Suppressor macrophage (primary cell): ENCODE results near the gene FBXO9.

Source experiments
- DNase-seq, 4 experiments: peaks; one replicate each; pipeline ENCODE4 v3.0.0-alpha.2; 2020 to 2022

FBXO9 gene

GRCh38 chr6:53095716-53096115 lies 30.5 kb downstream of the FBXO9 start:
- no peak for DNase-seq

GRCh38 chr6:53100561-53100960 lies 35.4 kb downstream of the FBXO9 start:
- no peak for DNase-seq

GRCh38 chr6:53101006-53101405 lies 35.8 kb downstream of the FBXO9 start:
- DNase-seq: no peak

- peak in 1 of 4 experiments; percentile 16 for DNase-seq
Observed at GRCh38 chr6:53103993-53104675, 38.9 kb downstream of the FBXO9 start.

GRCh38 chr6:53104916-53105315 lies 39.7 kb downstream of the FBXO9 start:
- no peak for DNase-seq

GRCh38 chr6:53107091-53107490 lies 41.9 kb downstream of the FBXO9 start:
- DNase-seq: no peak

GRCh38 chr6:53109612-53110011 lies 44.4 kb downstream of the FBXO9 start:
- DNase-seq: no peak

GRCh38 chr6:53111865-53112264 lies 46.7 kb downstream of the FBXO9 start:
- DNase-seq: no peak

- no peak for DNase-seq
Observed at GRCh38 chr6:53112404-53112803, 47.2 kb downstream of the FBXO9 start.

GRCh38 chr6:53112871-53113270 lies 47.7 kb downstream of the FBXO9 start:
- DNase-seq: no peak

- DNase-seq: no peak
Observed at GRCh38 chr6:53113742-53114141, 48.5 kb downstream of the FBXO9 start.

- DNase-seq: no peak
Observed at GRCh38 chr6:53115113-53115512, 49.9 kb downstream of the FBXO9 start.

- DNase-seq: no peak
Observed at GRCh38 chr6:53115741-53116140, 50.5 kb downstream of the FBXO9 start.

- no peak for DNase-seq
Observed at GRCh38 chr6:53119349-53119748, 54.1 kb downstream of the FBXO9 start.

- no peak for DNase-seq
Observed at GRCh38 chr6:53119772-53120409, 54.7 kb downstream of the FBXO9 start.

GRCh38 chr6:53124131-53124800 lies 59.1 kb downstream of the FBXO9 start:
- DNase-seq: no peak

GRCh38 chr6:53125276-53125675 lies 60.1 kb downstream of the FBXO9 start:
- no peak for DNase-seq

- DNase-seq: no peak
Observed at GRCh38 chr6:53128842-53129241, 63.6 kb downstream of the FBXO9 start.

GRCh38 chr6:53130569-53131290 lies 65.5 kb downstream of the FBXO9 start:
- DNase-seq: no peak

- DNase-seq: no peak
Observed at GRCh38 chr6:53133961-53134360, 68.8 kb downstream of the FBXO9 start.

GRCh38 chr6:53134601-53135235 lies 69.5 kb downstream of the FBXO9 start:
- no peak for DNase-seq

- DNase-seq: no peak
Observed at GRCh38 chr6:53136000-53136609, 70.9 kb downstream of the FBXO9 start.
